Breast epithelium (tissue), 3 donors: ENCODE data around the gene BPI.

Source experiments
- POLR2A ChIP-seq: fragments of 450-650 bp; IDR thresholded peaks from one replicate; pipeline ENCODE4 v1.6.1; 2016; ENCODE audit warnings: antibody characterized with exemption, mild to moderate bottlenecking, moderate library complexity
- POLR2AphosphoS5 ChIP-seq, 3 donors: sonication (generic); formaldehyde crosslinking; IDR thresholded peaks; one replicate each; pipeline ENCODE4 v1.6.1; 2017; ENCODE audit warnings: antibody characterized with exemption in 3 of 3
- TF ChIP-seq, protein P1 (sequence below), 3 donors: fragments of 450-650 bp; IDR thresholded peaks; one replicate each; pipeline ENCODE4 v1.5.1; 2016 to 2017; ENCODE audit warnings: antibody characterized with exemption in 3 of 3, mild to moderate bottlenecking in 3 of 3, moderate library complexity in 3 of 3

DNA sequence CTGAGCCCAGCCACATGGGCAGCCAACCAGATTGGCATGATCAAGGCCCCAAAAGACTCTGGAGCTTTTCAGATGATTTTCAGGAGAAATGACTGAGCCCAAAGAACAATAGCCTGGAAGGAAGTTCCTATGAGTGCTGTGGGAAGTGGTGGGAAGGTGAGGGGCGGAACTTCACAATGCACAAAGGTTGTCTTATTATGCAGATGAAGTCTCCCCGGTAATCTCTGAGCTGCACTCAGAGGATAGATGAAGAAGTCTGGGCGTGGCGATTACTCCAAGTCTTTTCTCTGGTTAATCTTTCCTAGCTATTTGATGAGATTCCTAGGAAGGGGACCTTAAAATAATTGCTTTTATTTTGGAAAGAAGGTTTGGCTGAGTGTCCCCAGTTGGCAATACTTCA lies 79.2 kb downstream of the BPI start:
- TF ChIP-seq, protein P1, sequence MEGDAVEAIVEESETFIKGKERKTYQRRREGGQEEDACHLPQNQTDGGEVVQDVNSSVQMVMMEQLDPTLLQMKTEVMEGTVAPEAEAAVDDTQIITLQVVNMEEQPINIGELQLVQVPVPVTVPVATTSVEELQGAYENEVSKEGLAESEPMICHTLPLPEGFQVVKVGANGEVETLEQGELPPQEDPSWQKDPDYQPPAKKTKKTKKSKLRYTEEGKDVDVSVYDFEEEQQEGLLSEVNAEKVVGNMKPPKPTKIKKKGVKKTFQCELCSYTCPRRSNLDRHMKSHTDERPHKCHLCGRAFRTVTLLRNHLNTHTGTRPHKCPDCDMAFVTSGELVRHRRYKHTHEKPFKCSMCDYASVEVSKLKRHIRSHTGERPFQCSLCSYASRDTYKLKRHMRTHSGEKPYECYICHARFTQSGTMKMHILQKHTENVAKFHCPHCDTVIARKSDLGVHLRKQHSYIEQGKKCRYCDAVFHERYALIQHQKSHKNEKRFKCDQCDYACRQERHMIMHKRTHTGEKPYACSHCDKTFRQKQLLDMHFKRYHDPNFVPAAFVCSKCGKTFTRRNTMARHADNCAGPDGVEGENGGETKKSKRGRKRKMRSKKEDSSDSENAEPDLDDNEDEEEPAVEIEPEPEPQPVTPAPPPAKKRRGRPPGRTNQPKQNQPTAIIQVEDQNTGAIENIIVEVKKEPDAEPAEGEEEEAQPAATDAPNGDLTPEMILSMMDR (IDR thresholded peaks at IDR 0.05), result no peak
- no peak for TF ChIP-seq POLR2A
- TF ChIP-seq POLR2AphosphoS5 (IDR thresholded peaks at IDR 0.05), result no peak
